Upper lobe of left lung (tissue), 6 donors: ENCODE measurements around the gene VAC14. TPM values are rescaled to one million over a fixed set of nuclear protein-coding genes. Genes with fewer than 3 reads are reported as not detected.

Experiments
- ATAC-seq, 2 donors: fragments of 200-7000 bp; cut with Tn5 transposase; one replicate each; pipeline ENCODE4 v1.9.1; 2022; ENCODE audit warnings: mild to moderate bottlenecking in 2 of 2, moderate library complexity in 2 of 2; ENCODE audit not compliant: low FRiP score in 2 of 2
- DNase-seq, 2 donors: peaks; one replicate each; pipeline ENCODE4 v3.0.0-alpha.2; 2019 to 2020
- H3K27ac ChIP-seq, 4 donors: fragments of 200-600 bp; sonication (generic); one replicate each; pipeline ENCODE4 v1.5.1; 2016 to 2019
- H3K27me3 ChIP-seq, 4 donors: fragments of 200-600 bp; sonication (generic); one replicate each; pipeline ENCODE4 v1.5.1; 2017 to 2019
- H3K36me3 ChIP-seq, 4 donors: fragments of 200-600 bp; sonication (generic); one replicate each; pipeline ENCODE4 v1.5.1; 2016 to 2019
- H3K4me1 ChIP-seq, 4 donors: fragments of 200-600 bp; sonication (generic); one replicate each; pipeline ENCODE4 v1.5.1; 2018 to 2019
- H3K4me3 ChIP-seq, 4 donors: fragments of 200-600 bp; sonication (generic); one replicate each; pipeline ENCODE4 v1.5.1; 2017 to 2019; ENCODE audit warnings: mild to moderate bottlenecking in 2 of 4, moderate library complexity in 1 of 4
- H3K9me3 ChIP-seq, 4 donors: fragments of 200-600 bp; sonication (generic); one replicate each; pipeline ENCODE4 v1.5.1; 2018 to 2019
- CTCF ChIP-seq, 6 experiments: fragments of 450-650 bp in 4 of 6; fragments of 200-600 bp in 2 of 6; sonication (generic) in 2 of 6; IDR thresholded peaks; one replicate each; pipeline ENCODE4 v1.5.1; 2016 to 2019; ENCODE audit warnings: antibody characterized with exemption in 6 of 6
- EP300 ChIP-seq, 4 donors: sonication (generic); formaldehyde crosslinking; IDR thresholded peaks; one replicate each; pipeline ENCODE4 v1.5.1; 2017; ENCODE audit warnings: antibody characterized with exemption in 4 of 4, control low read depth in 2 of 4
- POLR2A ChIP-seq, 4 donors: fragments of 450-650 bp; IDR thresholded peaks; one replicate each; pipeline ENCODE4 v1.5.1; 2016 to 2017; ENCODE audit warnings: antibody characterized with exemption in 4 of 4, mild to moderate bottlenecking in 2 of 4
- POLR2AphosphoS5 ChIP-seq, 2 donors: sonication (generic); formaldehyde crosslinking; IDR thresholded peaks; one replicate each; pipeline ENCODE4 v1.5.1; 2017; ENCODE audit warnings: antibody characterized with exemption in 2 of 2
- WGBS, 2 donors: methylation state at CpG; one replicate each; pipeline ENCODE4 v1.1.5; 2017 to 2018; 5-methylcytosine and 5-hydroxymethylcytosine counted together
- total RNA-seq, 6 donors: library from RNA; depleted of rRNA in 4 of 6; stranded (reverse); fragments of >200 nt in 4 of 6; gene quantifications; one replicate each; pipeline versions ENCODE4 v1.1.0 to v1.2.1, GENCODE V29; 2016 to 2021
- donor health status: DM: no; HTN: no; CAD: no; lungs with moderate emphysema.
- donor health status: DM: no; HTN: yes; CAD: no; lungs with severe emphysema.

Gene VAC14
- total RNA-seq, 6 donors from 2014 or later: 39.6 to 145 (median 57.4) TPM

DNA sequence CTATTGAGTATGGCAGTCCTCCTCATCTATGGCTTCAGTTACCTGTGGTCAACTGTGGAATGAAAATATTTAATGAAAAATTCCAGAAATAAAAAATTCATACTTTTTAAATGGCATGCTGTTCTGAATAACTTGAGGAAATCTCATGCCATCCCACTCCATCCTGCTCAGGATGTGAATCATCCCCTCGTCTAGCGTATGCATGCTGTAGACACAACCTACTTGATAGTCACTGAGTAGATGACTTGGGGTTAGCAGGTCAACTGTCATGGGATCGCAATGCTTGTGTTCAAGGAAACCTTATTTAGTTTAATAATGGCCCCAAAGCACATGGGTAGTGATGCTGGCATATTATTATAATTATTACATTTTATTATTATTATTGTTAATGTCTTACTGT is 4.8 kb upstream of the VAC14 start:
- Histone ChIP-seq H3K4me1 (peaks cover 0 to 4% (median 0%) of the 10 kb centered on the region in 4 donors), H3K9me3 (peaks cover 0 to 7% (median 0%) of the 10 kb centered on the region in 4 donors), H3K36me3 (no peaks in the 10 kb centered on the region), H3K27me3 (no peaks in the 10 kb centered on the region), H3K27ac (no peak overlapping the region), H3K4me3 (no peak overlapping the region)
- no peak for TF ChIP-seq EP300 (IDR thresholded peaks at IDR 0.05)
- TF ChIP-seq CTCF (IDR thresholded peaks at IDR 0.05): no peak
- TF ChIP-seq POLR2A (IDR thresholded peaks at IDR 0.05): no peak
- no peak for TF ChIP-seq POLR2AphosphoS5 (IDR thresholded peaks at IDR 0.05)
- 64 to 65% methylated on average over 3 of the region's 3 CpGs for WGBS, 2 donors
- no peak for DNase-seq
- ATAC-seq: no peak

DNA sequence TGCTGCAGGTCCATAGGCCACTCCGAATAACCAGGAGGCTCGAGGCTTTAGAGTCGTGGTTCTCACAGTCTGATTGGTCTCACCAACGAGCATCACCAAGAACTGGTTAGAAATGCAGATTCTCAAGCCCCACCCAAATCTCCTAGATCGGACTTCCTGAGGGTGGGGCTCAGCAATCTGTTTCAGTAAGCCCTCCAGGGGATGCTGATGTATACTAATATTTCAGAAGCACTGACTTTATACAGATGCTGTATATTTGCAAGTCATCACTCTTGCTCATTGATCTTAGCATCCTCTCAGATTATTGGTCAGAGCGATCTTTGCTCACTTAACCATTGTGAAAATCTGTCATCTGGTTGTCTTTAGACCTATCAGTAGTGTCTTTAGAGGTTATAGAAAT is 4.4 kb upstream of the VAC14 start:
- ATAC-seq: no peak
- Histone ChIP-seq H3K36me3 (no peaks in the 10 kb centered on the region), H3K4me3 (no peak overlapping the region), H3K27ac (peak overlapping the region in 1 of 4 donors; percentile 73), H3K27me3 (no peaks in the 10 kb centered on the region), H3K9me3 (peaks cover 0 to 7% (median 0%) of the 10 kb centered on the region in 4 donors), H3K4me1 (peaks cover under 1 to 6% (median 3%) of the 10 kb centered on the region in 4 donors)
- WGBS, 2 donors: 71 to 72% methylated on average over 3 to 6 of the region's 6 CpGs
- TF ChIP-seq CTCF (IDR thresholded peaks at IDR 0.05): no peak
- DNase-seq: no peak

- no peak overlapping the region for H3K4me3 ChIP-seq
- no peaks in the 10 kb centered on the region for H3K27me3 ChIP-seq
- H3K9me3 ChIP-seq: peaks cover 0 to 7% (median 0%) of the 10 kb centered on the region in 4 donors
- peak overlapping the region in 3 of 4 donors; percentile 42 to 73 (median 52) for H3K27ac ChIP-seq
- WGBS, 2 donors: 36 to 49% methylated on average over 2 of the region's 2 CpGs
- H3K36me3 ChIP-seq: no peaks in the 10 kb centered on the region
- TF ChIP-seq POLR2A (IDR thresholded peaks at IDR 0.05): no peak
- no peak for TF ChIP-seq EP300 (IDR thresholded peaks at IDR 0.05)
- TF ChIP-seq CTCF (IDR thresholded peaks at IDR 0.05): no peak
- no peak for TF ChIP-seq POLR2AphosphoS5 (IDR thresholded peaks at IDR 0.05)
- peaks cover 7 to 12% (median 9%) of the 10 kb centered on the region in 4 donors for H3K4me1 ChIP-seq
- ATAC-seq (no peak), DNase-seq (no peak)
Observed at GRCh38 chr16:70804734-70805169, 3.8 kb upstream of the VAC14 start.

GRCh38 chr16:70804153-70804733 is 3.3 kb upstream of the VAC14 start:
- WGBS, 2 donors: 60 to 66% methylated on average over 8 of the region's 8 CpGs
- TF ChIP-seq EP300 (IDR thresholded peaks at IDR 0.05): peak in 1 of 4 donors; percentile 86
- TF ChIP-seq POLR2A (IDR thresholded peaks at IDR 0.05): peak in 1 of 4 donors; percentile 29
- TF ChIP-seq POLR2AphosphoS5 (IDR thresholded peaks at IDR 0.05): peak in 1 of 2 donors; percentile 18
- no peak for TF ChIP-seq CTCF (IDR thresholded peaks at IDR 0.05)
- no peak for DNase-seq
- ATAC-seq: no peak
- Histone ChIP-seq H3K27me3 (no peaks in the 10 kb centered on the region), H3K27ac (peak overlapping the region in 3 of 4 donors; percentile 42 to 73 (median 52)), H3K9me3 (peaks cover 0 to 7% (median 0%) of the 10 kb centered on the region in 4 donors), H3K36me3 (no peaks in the 10 kb centered on the region), H3K4me1 (peaks cover 12 to 17% (median 14%) of the 10 kb centered on the region in 4 donors), H3K4me3 (no peak overlapping the region)

DNA sequence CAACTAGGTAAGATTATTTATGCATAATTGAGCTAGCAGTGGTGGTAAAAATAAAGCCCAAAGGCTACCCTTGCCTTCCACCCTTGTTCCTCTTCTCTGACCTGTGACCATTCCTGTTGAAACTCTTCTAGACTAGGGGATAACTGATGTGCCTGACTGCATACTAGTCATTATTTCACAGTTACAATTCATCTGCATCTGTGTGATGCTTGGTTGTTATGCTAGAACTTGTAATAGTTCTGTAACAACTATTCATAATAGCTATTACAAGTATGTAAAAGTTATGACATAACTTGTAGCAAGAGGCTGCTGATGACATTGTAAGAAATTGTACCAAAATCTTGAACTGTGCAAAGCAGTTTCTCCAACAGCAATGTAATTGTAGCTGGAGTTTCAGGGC is 2.4 kb upstream of the VAC14 start:
- peak overlapping the region in 1 of 4 donors; percentile 63 for H3K27ac ChIP-seq

More for the DNA sequence above, 2.4 kb upstream of the VAC14 start:
- Histone ChIP-seq H3K27me3 (no peaks in the 10 kb centered on the region), H3K4me3 (no peak overlapping the region), H3K9me3 (peaks cover 0 to 7% (median 0%) of the 10 kb centered on the region in 4 donors), H3K4me1 (peaks cover 14 to 22% (median 20%) of the 10 kb centered on the region in 4 donors), H3K36me3 (peaks cover 0 to 6% (median 0%) of the 10 kb centered on the region in 4 donors)
- no peak for ATAC-seq
- TF ChIP-seq POLR2AphosphoS5 (IDR thresholded peaks at IDR 0.05) (no peak), CTCF (IDR thresholded peaks at IDR 0.05) (no peak), EP300 (IDR thresholded peaks at IDR 0.05) (no peak), POLR2A (IDR thresholded peaks at IDR 0.05) (no peak)
- no peak for DNase-seq
